Stomach (tissue), 19 donors: ENCODE data around the gene DNAJC11. TPM values are rescaled to one million over a fixed set of nuclear protein-coding genes. Genes with fewer than 3 reads are reported as not detected.

ENCODE experiments used
- DNase-seq, 2 donors: peaks; one replicate each; pipeline versions ENCODE4 v3.0.0 to v3.0.0-alpha.2; 2013 to 2019
- H3K27ac ChIP-seq, 5 donors: fragments of 200-600 bp in 4 of 5; sonication (generic) in 4 of 5; one replicate each; pipeline ENCODE4 v1.5.1; 2013 to 2019; ENCODE audit warnings: mild to moderate bottlenecking in 1 of 5, moderate library complexity in 1 of 5
- H3K27me3 ChIP-seq, 3 donors: fragments of 200-600 bp; sonication (generic); one replicate each; pipeline ENCODE4 v1.5.1; 2017 to 2019; ENCODE audit warnings: mixed run types in 1 of 3
- H3K36me3 ChIP-seq, 4 donors: fragments of 200-600 bp; sonication (generic); 1 replicate in 3 of 4; 2 replicates in 1 of 4; pipeline ENCODE4 v1.5.1; 2016 to 2019
- H3K4me1 ChIP-seq, 4 donors: fragments of 200-600 bp; sonication (generic); one replicate each; pipeline ENCODE4 v1.5.1; 2016 to 2019
- H3K4me3 ChIP-seq, 4 donors: fragments of 200-600 bp; sonication (generic) in 3 of 4; one replicate each; pipeline ENCODE4 v1.5.1; 2016 to 2019; ENCODE audit warnings: mild to moderate bottlenecking in 1 of 4
- H3K9me3 ChIP-seq, 4 donors: fragments of 200-600 bp; sonication (generic); one replicate each; pipeline ENCODE4 v1.5.1; 2016 to 2019
- EP300 ChIP-seq: sonication (generic); formaldehyde crosslinking; IDR thresholded peaks from one replicate; pipeline ENCODE4 v1.6.1; 2017; ENCODE audit warnings: antibody characterized with exemption
- POLR2A ChIP-seq, 4 donors: fragments of 450-650 bp; IDR thresholded peaks; one replicate each; pipeline ENCODE4 v1.6.1; 2016; ENCODE audit warnings: antibody characterized with exemption in 4 of 4, control low read depth in 2 of 4, mild to moderate bottlenecking in 1 of 4, moderate library complexity in 1 of 4
- POLR2AphosphoS5 ChIP-seq, 3 donors: sonication (generic); formaldehyde crosslinking; IDR thresholded peaks; one replicate each; pipeline ENCODE4 v1.6.1; 2016; ENCODE audit warnings: antibody characterized with exemption in 3 of 3
- WGBS, 5 donors: extraction: QIAGEN DNeasy Blood & Tissue Kit in 3 of 5; methylation state at CpG; one replicate each; pipeline versions ENCODE4 v1.1.5 to v1.1.7; 2013 to 2018; 5-methylcytosine and 5-hydroxymethylcytosine counted together
- intact Hi-C: fragments of 100-400 bp; cut with DNase I; formaldehyde crosslinking; loops from one replicate; pipeline ENCODE4 v1.15.1; 2023; ENCODE audit warnings: low total_unique reads
- long read RNA-seq, 10 donors: transcript quantifications; one replicate each; lab custom pipeline, GENCODE V29; 2026
- polyA plus RNA-seq, 3 donors: library from polyadenylated mRNA; stranded (reverse); fragments of 200-250 nt; gene quantifications; one replicate each; pipeline ENCODE4 v1.2.3, GENCODE V29; 2013
- total RNA-seq, 5 donors: library from RNA; depleted of rRNA; stranded (reverse); fragments of >200 nt; gene quantifications; one replicate each; pipeline versions ENCODE4 v1.1.0 to v1.2.3, GENCODE V29; 2014 to 2016
- TF ChIP-seq, protein P1 (sequence below), 7 experiments: fragments of 450-650 bp in 4 of 7; fragments of 200-600 bp in 3 of 7; sonication (generic) in 3 of 7; IDR thresholded peaks; one replicate each; pipeline ENCODE4 v1.5.1; 2016 to 2019; ENCODE audit warnings: antibody characterized with exemption in 7 of 7, control low read depth in 2 of 7, mild to moderate bottlenecking in 1 of 7
- donor health status: healthy with polysubstance abuse.
- donor health status: Bipolar disorder and iron deficiency.
- donor health status: healthy.

DNAJC11 gene, protein sequence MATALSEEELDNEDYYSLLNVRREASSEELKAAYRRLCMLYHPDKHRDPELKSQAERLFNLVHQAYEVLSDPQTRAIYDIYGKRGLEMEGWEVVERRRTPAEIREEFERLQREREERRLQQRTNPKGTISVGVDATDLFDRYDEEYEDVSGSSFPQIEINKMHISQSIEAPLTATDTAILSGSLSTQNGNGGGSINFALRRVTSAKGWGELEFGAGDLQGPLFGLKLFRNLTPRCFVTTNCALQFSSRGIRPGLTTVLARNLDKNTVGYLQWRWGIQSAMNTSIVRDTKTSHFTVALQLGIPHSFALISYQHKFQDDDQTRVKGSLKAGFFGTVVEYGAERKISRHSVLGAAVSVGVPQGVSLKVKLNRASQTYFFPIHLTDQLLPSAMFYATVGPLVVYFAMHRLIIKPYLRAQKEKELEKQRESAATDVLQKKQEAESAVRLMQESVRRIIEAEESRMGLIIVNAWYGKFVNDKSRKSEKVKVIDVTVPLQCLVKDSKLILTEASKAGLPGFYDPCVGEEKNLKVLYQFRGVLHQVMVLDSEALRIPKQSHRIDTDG
- total RNA-seq (10 to 100 TPM; 22.8 to 93.9 (median 63.9) TPM), polyA plus RNA-seq (10 to 100 TPM; 20.0 to 27.2 (median 24.4) TPM)
- long read RNA-seq, donor 1, transcript DNAJC11-202 (16 exons, 3,311 nt), result major isoform, 6 of 8 reads
- long read RNA-seq, donor 1, partial matches to known transcripts, result 0 of 8 reads
- long read RNA-seq, donor 1, other reads (novel, unspliced or antisense), result 0 of 8 reads
- long read RNA-seq, donor 2, transcript DNAJC11-202 (16 exons, 3,311 nt), result major isoform, 6 of 9 reads
- long read RNA-seq, donor 2, partial matches to known transcripts, result 0 of 9 reads
- long read RNA-seq, donor 2, other reads (novel, unspliced or antisense), result 0 of 9 reads
- long read RNA-seq, donor 3, partial matches to known transcripts, result 0 of 2 reads
- long read RNA-seq, donor 3, other reads (novel, unspliced or antisense), result 0 of 2 reads
- long read RNA-seq, donor 4, result 0 reads
- long read RNA-seq, donor 5, transcript DNAJC11-211 (5 exons, 613 nt), result major isoform, 6 of 20 reads
- long read RNA-seq, donor 5, partial matches to known transcripts, result 9 of 20 reads
- long read RNA-seq, donor 5, other reads (novel, unspliced or antisense), result 0 of 20 reads
- long read RNA-seq, donor 6, result 0 reads
- long read RNA-seq, donor 7, transcript DNAJC11-202 (16 exons, 3,311 nt), result major isoform, 7 of 11 reads
- long read RNA-seq, donor 7, partial matches to known transcripts, result 0 of 11 reads
- long read RNA-seq, donor 7, other reads (novel, unspliced or antisense), result 0 of 11 reads
- long read RNA-seq, donor 8, transcript DNAJC11-211 (5 exons, 613 nt), result major isoform, 7 of 23 reads
- long read RNA-seq, donor 8, partial matches to known transcripts, result 14 of 23 reads
- long read RNA-seq, donor 8, other reads (novel, unspliced or antisense), result 0 of 23 reads
- long read RNA-seq, donor 9, transcript DNAJC11-211 (5 exons, 613 nt), result major isoform, 5 of 6 reads
- long read RNA-seq, donor 9, partial matches to known transcripts, result 0 of 6 reads
- long read RNA-seq, donor 9, other reads (novel, unspliced or antisense), result 0 of 6 reads
- long read RNA-seq, donor 10, partial matches to known transcripts, result 0 of 1 reads
- long read RNA-seq, donor 10, other reads (novel, unspliced or antisense), result 0 of 1 reads

- 0 to 1% (median 0%) methylated on average over 31 to 80 of the region's 80 CpGs for whole genome bisulfite sequencing, 5 donors
- Histone ChIP-seq H3K27ac (peak within 1 kb of the TSS; percentile 81 to 93 (median 90)), H3K27me3 (no peaks in the 10 kb centered on the region), H3K4me3 (peak within 1 kb of the TSS; percentile 94 to 100 (median 98)), H3K4me1 (peaks cover 14 to 33% (median 28%) of the 10 kb centered on the region in 4 donors), H3K9me3 (no peaks in the 10 kb centered on the region), H3K36me3 (peaks cover 0 to 5% (median 0%) of the 10 kb centered on the region in 4 donors)
- intact Hi-C loops, result no loop called here
- DNase-seq, result peak; percentile 90 to 96
- TF ChIP-seq POLR2AphosphoS5 (IDR thresholded peaks at IDR 0.05) (peak; percentile 81 to 92 (median 88)), POLR2A (IDR thresholded peaks at IDR 0.05) (no peak)
- TF ChIP-seq, protein P1, sequence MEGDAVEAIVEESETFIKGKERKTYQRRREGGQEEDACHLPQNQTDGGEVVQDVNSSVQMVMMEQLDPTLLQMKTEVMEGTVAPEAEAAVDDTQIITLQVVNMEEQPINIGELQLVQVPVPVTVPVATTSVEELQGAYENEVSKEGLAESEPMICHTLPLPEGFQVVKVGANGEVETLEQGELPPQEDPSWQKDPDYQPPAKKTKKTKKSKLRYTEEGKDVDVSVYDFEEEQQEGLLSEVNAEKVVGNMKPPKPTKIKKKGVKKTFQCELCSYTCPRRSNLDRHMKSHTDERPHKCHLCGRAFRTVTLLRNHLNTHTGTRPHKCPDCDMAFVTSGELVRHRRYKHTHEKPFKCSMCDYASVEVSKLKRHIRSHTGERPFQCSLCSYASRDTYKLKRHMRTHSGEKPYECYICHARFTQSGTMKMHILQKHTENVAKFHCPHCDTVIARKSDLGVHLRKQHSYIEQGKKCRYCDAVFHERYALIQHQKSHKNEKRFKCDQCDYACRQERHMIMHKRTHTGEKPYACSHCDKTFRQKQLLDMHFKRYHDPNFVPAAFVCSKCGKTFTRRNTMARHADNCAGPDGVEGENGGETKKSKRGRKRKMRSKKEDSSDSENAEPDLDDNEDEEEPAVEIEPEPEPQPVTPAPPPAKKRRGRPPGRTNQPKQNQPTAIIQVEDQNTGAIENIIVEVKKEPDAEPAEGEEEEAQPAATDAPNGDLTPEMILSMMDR (IDR thresholded peaks at IDR 0.05), result peak in 5 of 7 experiments; percentile 30 to 97 (median 74)
Measured at GRCh38 chr1:6701437-6702153, at the start of gene DNAJC11. TSS of gene DNAJC11 (minus strand) at chr1:6701816. CDS start at chr1:6701800, 16 bp downstream.

DNA sequence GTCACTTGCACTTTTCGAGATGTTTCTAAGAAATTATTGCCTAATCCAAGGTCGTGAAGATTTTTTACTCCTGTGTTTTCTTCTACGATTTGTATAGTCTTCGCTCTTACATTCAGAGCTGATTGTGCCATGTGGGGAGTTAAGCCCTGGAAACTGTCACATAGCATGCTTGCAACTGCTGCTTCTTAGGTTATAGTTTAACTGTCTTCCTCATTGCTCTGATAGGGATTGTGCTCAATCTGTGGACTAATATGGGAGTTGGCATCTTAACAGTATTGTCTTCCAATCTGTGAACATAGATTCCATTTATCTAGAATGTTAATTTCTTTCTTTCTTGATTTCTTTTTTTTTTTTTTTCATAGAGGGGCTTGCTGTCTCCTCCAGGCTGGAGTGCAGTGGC lies 48.9 kb upstream of the DNAJC11 start:
- TF ChIP-seq, protein P1 (IDR thresholded peaks at IDR 0.05), result no peak
- TF ChIP-seq EP300 (no peak), POLR2AphosphoS5 (IDR thresholded peaks at IDR 0.05) (no peak), POLR2A (IDR thresholded peaks at IDR 0.05) (no peak)
- H3K9me3 ChIP-seq, result no peaks in the 10 kb centered on the region
- no peak for DNase-seq
- H3K4me3 ChIP-seq, result no peak overlapping the region
- intact Hi-C loops, result no loop called here
- no peaks in the 10 kb centered on the region for H3K36me3 ChIP-seq
- no peak overlapping the region for H3K27ac ChIP-seq
- H3K27me3 ChIP-seq, result no peaks in the 10 kb centered on the region
- peaks cover 0 to 7% (median 0%) of the 10 kb centered on the region in 4 donors for H3K4me1 ChIP-seq
- 84 to 92% (median 88%) methylated on average over 4 of the region's 4 CpGs for WGBS, 5 donors

GRCh38 chr1:6747674-6748073 lies 46.1 kb upstream of the DNAJC11 start:
- Histone ChIP-seq H3K27ac (no peak overlapping the region), H3K36me3 (no peaks in the 10 kb centered on the region), H3K27me3 (no peaks in the 10 kb centered on the region), H3K4me1 (peaks cover 10 to 26% (median 16%) of the 10 kb centered on the region in 4 donors), H3K9me3 (no peaks in the 10 kb centered on the region), H3K4me3 (no peak overlapping the region)
- intact Hi-C loops, result no loop called here
- TF ChIP-seq, protein P1 (IDR thresholded peaks at IDR 0.05), result no peak
- TF ChIP-seq POLR2AphosphoS5 (IDR thresholded peaks at IDR 0.05) (no peak), EP300 (no peak), POLR2A (IDR thresholded peaks at IDR 0.05) (no peak)
- 89 to 93% (median 91%) methylated on average over 2 of the region's 2 CpGs for WGBS, 5 donors
- no peak for DNase-seq
